ENCODE data around the gene OAS3.
"Not testable (repeated sequence)": the region's sequence is repeated elsewhere in the genome, so short reads cannot be mapped to it uniquely, and the experiment has no call there.

The OAS3 gene

GRCh38 chr12:112988224-112988623 lies 50.0 kb downstream of the OAS3 start:
- H3K36me3 ChIP-seq (ENCODE audit: control insufficient read depth, low read length) = peaks cover 12% of the 10 kb centered on the region
- H3K4me3 ChIP-seq (ENCODE audit: low read length) = no peak overlapping the region
- peaks cover 13% of the 10 kb centered on the region for H3K4me1 ChIP-seq (ENCODE audit: control insufficient read depth, low read length)
- H3K27me3 ChIP-seq (ENCODE audit: control insufficient read depth, low read length) = no peaks in the 10 kb centered on the region
- TF ChIP-seq CTCF (IDR thresholded peaks at IDR 0.05; ENCODE audit: low read depth, low read length, poor library complexity, severe bottlenecking) (no peak), EZH2phosphoT487 (IDR thresholded peaks at IDR 0.05; ENCODE audit: borderline replicate concordance, low read length) (no peak)
- no peaks in the 10 kb centered on the region for H4K20me1 ChIP-seq (ENCODE audit: control insufficient read depth, insufficient read depth, low read depth, low read length)
- H3K79me2 ChIP-seq (ENCODE audit: control insufficient read depth, low read length) = no peaks in the 10 kb centered on the region
- no peak overlapping the region for H3K27ac ChIP-seq (ENCODE audit: low read depth, low read length)
- H3K4me2 ChIP-seq (ENCODE audit: low read length) = no peak overlapping the region
- no peaks in the 10 kb centered on the region for H3F3A ChIP-seq (ENCODE audit: control insufficient read depth, insufficient read depth)
- peaks cover 25% of the 10 kb centered on the region; the same call in 1 of the 2 replicates for H3K9me3 ChIP-seq (ENCODE audit: control insufficient read depth, insufficient read depth, low read length)
- no peaks in the 10 kb centered on the region for H3K9me2 ChIP-seq (replicated peaks; ENCODE audit: control insufficient read depth, low read length)

DNA sequence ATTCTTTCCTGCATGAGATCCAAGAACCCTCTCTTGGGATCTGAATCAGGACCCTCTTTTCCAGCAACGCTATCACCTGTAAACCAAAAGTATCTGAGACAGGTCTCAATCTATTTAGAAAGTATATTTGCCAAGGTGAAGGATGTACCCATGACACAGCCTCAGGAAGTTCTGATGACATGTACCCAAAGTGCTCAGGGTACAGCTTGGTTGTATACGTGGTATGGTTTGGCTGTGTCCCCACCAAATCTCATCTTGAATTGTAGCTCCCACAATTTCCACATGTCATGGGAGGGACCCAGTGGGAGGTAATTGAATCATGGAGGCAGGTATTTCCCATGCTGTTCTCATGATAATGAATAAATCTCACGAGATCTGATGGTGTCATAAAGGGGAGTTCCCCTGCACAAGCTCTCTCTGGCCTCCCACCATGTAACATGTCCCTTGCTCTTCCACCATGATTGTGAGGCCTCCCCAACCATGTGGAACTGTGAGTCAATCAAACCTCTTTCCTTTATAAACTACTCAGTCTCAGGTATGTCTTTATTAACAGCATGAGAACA lies 50.6 kb downstream of the OAS3 start:
- H3K27ac ChIP-seq (ENCODE audit: low read depth, low read length); H3K4me2 ChIP-seq (ENCODE audit: low read length); H3K4me3 ChIP-seq (ENCODE audit: low read length); H4K20me1 ChIP-seq (ENCODE audit: control insufficient read depth, insufficient read depth, low read depth, low read length); H3K79me2 ChIP-seq (ENCODE audit: control insufficient read depth, low read length); H3K9me2 ChIP-seq (replicated peaks; ENCODE audit: control insufficient read depth, low read length); H3F3A ChIP-seq (ENCODE audit: control insufficient read depth, insufficient read depth); H3K27me3 ChIP-seq (ENCODE audit: control insufficient read depth, low read length): not testable (repeated sequence)
- Histone ChIP-seq H3K9me3 (ENCODE audit: control insufficient read depth, insufficient read depth, low read length) (peaks cover 25% of the 10 kb centered on the region; the same call in 1 of the 2 replicates), H3K36me3 (ENCODE audit: control insufficient read depth, low read length) (peaks cover 12% of the 10 kb centered on the region), H3K4me1 (ENCODE audit: control insufficient read depth, low read length) (peaks cover 15% of the 10 kb centered on the region)

DNA sequence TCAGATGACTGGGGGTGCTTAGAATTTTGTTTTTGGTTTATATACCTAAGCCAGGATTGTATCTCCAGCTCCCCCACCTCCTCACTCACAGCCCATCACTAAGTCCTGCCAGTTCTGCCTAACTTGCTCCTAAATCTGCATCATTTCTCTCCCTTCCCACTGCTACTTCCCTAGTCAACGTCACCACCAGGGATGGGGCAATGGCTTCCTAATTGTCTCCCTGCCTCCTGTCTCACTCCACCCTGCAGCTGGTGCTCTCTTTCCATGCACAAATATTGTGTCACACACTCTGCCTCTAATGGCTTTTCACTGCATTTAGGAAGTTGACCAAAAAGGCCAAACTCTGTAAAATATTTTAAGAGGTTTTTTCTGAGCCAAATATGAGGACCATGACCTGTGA lies 51.5 kb downstream of the OAS3 start:
- no peaks in the 10 kb centered on the region for H3K27me3 ChIP-seq (ENCODE audit: control insufficient read depth, low read length)
- H3K79me2 ChIP-seq (ENCODE audit: control insufficient read depth, low read length) = no peaks in the 10 kb centered on the region
- no peak overlapping the region for H3K4me3 ChIP-seq (ENCODE audit: low read length)
- H3K36me3 ChIP-seq (ENCODE audit: control insufficient read depth, low read length) = peaks cover 8% of the 10 kb centered on the region; the same call in 1 of the 2 replicates
- no peak overlapping the region for H3K4me2 ChIP-seq (ENCODE audit: low read length)
- H3K9me3 ChIP-seq (ENCODE audit: control insufficient read depth, insufficient read depth, low read length) = peaks cover 19% of the 10 kb centered on the region; the same call in 1 of the 2 replicates
- H4K20me1 ChIP-seq (ENCODE audit: control insufficient read depth, insufficient read depth, low read depth, low read length) = no peaks in the 10 kb centered on the region
- H3K4me1 ChIP-seq (ENCODE audit: control insufficient read depth, low read length) = peaks cover 15% of the 10 kb centered on the region
- TF ChIP-seq EZH2phosphoT487 (IDR thresholded peaks at IDR 0.05; ENCODE audit: borderline replicate concordance, low read length) (no peak), CTCF (IDR thresholded peaks at IDR 0.05; ENCODE audit: low read depth, low read length, poor library complexity, severe bottlenecking) (no peak)
- H3K27ac ChIP-seq (ENCODE audit: low read depth, low read length) = no peak overlapping the region
- no peaks in the 10 kb centered on the region for H3F3A ChIP-seq (ENCODE audit: control insufficient read depth, insufficient read depth)
- H3K9me2 ChIP-seq (replicated peaks; ENCODE audit: control insufficient read depth, low read length) = no peaks in the 10 kb centered on the region

GRCh38 chr12:112992541-112993398 lies 54.5 kb downstream of the OAS3 start:
- peaks cover 8% of the 10 kb centered on the region for H3K36me3 ChIP-seq (ENCODE audit: control insufficient read depth, low read length)
- H3K9me2 ChIP-seq (replicated peaks; ENCODE audit: control insufficient read depth, low read length) = no peaks in the 10 kb centered on the region
- no peaks in the 10 kb centered on the region for H3K27me3 ChIP-seq (ENCODE audit: control insufficient read depth, low read length)
- no peaks in the 10 kb centered on the region for H4K20me1 ChIP-seq (ENCODE audit: control insufficient read depth, insufficient read depth, low read depth, low read length)
- H3K4me2 ChIP-seq (ENCODE audit: low read length) = no peak overlapping the region
- peaks cover 3% of the 10 kb centered on the region; the same call in 1 of the 2 replicates for H3K9me3 ChIP-seq (ENCODE audit: control insufficient read depth, insufficient read depth, low read length)
- no peaks in the 10 kb centered on the region for H3K79me2 ChIP-seq (ENCODE audit: control insufficient read depth, low read length)
- H3F3A ChIP-seq (ENCODE audit: control insufficient read depth, insufficient read depth) = no peaks in the 10 kb centered on the region
- H3K27ac ChIP-seq (ENCODE audit: low read depth, low read length) = no peak overlapping the region
- TF ChIP-seq EZH2phosphoT487 (IDR thresholded peaks at IDR 0.05; ENCODE audit: borderline replicate concordance, low read length) = no peak
- TF ChIP-seq CTCF (IDR thresholded peaks at IDR 0.05; ENCODE audit: low read depth, low read length, poor library complexity, severe bottlenecking) = peak; percentile 100
- H3K4me1 ChIP-seq (ENCODE audit: control insufficient read depth, low read length) = peaks cover 26% of the 10 kb centered on the region
- no peak overlapping the region for H3K4me3 ChIP-seq (ENCODE audit: low read length)

Data from DOHH2 (cell line).